Ectodermal cell (in vitro differentiated cells): ENCODE data around the gene TRIM8.
"Not testable (repeated sequence)": the region's sequence is repeated elsewhere in the genome, so short reads cannot be mapped to it uniquely, and the experiment has no call there.

Source experiments
- H3K27ac ChIP-seq: 2 replicates; pipeline ENCODE4 v1.7.0; 2013; ENCODE audit warnings: mild to moderate bottlenecking, low read depth, low read length; ENCODE audit not compliant: insufficient read depth, poor library complexity, severe bottlenecking
- H3K27me3 ChIP-seq: 2 replicates; pipeline ENCODE4 v1.7.0; 2013; ENCODE audit warnings: mild to moderate bottlenecking, low read length; ENCODE audit not compliant: insufficient read depth, control insufficient read depth, poor library complexity, severe bottlenecking
- H3K36me3 ChIP-seq: one replicate; pipeline ENCODE4 v1.7.0; 2013; ENCODE audit warnings: low read length; ENCODE audit not compliant: control insufficient read depth, insufficient read depth
- H3K4me1 ChIP-seq: one replicate; pipeline ENCODE4 v1.7.0; 2013; ENCODE audit warnings: low read length; ENCODE audit not compliant: control insufficient read depth, insufficient read depth
- H3K4me3 ChIP-seq: 2 replicates; pipeline ENCODE4 v1.7.0; 2013; ENCODE audit warnings: low read depth, low read length, control low read depth; ENCODE audit not compliant: insufficient read depth
- H3K9me3 ChIP-seq: 2 replicates; pipeline ENCODE4 v1.7.0; 2013; ENCODE audit warnings: mild to moderate bottlenecking, low read length, moderate library complexity; ENCODE audit not compliant: control insufficient read depth
- WGBS, 2 experiments: methylation state at CpG; one replicate each; pipeline ENCODE4 v1.1.7; 2013; ENCODE audit warnings: missing lambda C conversion rate in 2 of 2; 5-methylcytosine and 5-hydroxymethylcytosine counted together

Gene TRIM8

GRCh38 chr10:102657451-102657850, 13.2 kb downstream of the TRIM8 start:
- no peaks in the 10 kb centered on the region for H3K9me3 ChIP-seq
- H3K27me3 ChIP-seq, result no peaks in the 10 kb centered on the region
- 93 to 95% methylated on average over 9 to 11 of the region's 11 CpGs for WGBS, 2 experiments
- peaks cover 25% of the 10 kb centered on the region for H3K36me3 ChIP-seq
- no peak overlapping the region for H3K27ac ChIP-seq
- peaks cover 20% of the 10 kb centered on the region for H3K4me1 ChIP-seq
- no peak overlapping the region for H3K4me3 ChIP-seq

DNA sequence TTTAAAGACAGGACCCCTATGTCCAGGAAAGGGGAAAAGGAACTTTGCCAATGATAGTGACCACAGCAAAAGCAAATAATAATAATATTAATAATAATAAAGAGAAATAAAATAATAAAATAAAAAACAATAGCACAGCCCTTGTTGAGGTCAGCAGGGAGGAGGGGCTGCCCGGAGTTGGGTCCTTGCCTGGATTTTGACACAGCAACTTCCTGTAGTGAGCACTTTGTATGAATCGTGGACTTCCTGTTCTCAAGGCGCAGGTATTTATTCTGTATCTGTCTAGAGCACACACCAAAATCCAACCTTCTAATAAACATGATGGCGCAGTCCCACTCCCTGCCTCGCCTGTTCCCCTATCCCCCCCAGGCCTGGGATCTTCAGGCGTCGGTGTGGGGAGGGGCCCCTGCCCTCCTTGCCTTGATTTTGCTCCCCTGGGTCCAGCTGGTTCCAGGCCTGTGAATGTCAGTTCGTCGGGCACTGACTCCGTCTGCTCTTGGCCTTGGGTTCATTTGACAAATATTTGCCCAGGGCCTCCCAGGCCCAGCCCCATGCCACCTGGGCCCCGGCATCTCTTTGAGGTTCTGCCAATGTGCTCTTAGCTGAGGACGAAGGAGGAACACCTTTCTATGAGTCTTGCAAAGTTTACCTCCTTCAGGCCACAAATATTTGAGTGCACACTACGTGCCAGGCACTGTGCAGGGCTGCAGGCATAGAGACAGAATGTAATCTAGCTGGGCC, 13.9 kb downstream of the TRIM8 start:
- H3K27me3 ChIP-seq, result no peaks in the 10 kb centered on the region
- peaks cover 16% of the 10 kb centered on the region for H3K4me1 ChIP-seq
- 89 to 93% methylated on average over 13 of the region's 13 CpGs for WGBS, 2 experiments
- no peak overlapping the region for H3K4me3 ChIP-seq
- H3K9me3 ChIP-seq, result no peaks in the 10 kb centered on the region
- peaks cover 25% of the 10 kb centered on the region for H3K36me3 ChIP-seq
- H3K27ac ChIP-seq, result no peak overlapping the region

DNA sequence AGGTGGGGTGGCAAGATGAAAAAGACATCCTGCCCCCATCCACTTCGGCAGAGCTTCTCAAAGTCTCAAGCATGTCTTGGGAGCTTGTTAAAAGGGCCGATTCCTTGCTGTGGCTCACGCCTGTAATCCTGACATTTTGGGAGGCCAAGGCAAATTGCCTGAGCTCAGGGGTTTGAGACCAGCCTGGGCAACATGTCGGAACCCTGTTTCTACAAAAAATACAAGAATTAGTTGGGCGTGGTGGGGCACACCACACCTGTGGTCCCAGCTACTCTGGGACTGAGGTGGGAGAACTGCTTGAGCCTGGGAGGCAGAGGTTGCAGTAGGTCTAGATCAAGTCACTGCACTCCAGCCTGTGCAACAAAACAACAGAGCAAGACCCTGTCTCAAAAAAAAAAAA, 14.5 kb downstream of the TRIM8 start:
- Histone ChIP-seq H3K27me3 (no peaks in the 10 kb centered on the region), H3K4me1 (peaks cover 14% of the 10 kb centered on the region), H3K27ac (no peak overlapping the region), H3K36me3 (peaks cover 25% of the 10 kb centered on the region), H3K9me3 (no peaks in the 10 kb centered on the region), H3K4me3 (no peak overlapping the region)
- 80 to 86% methylated on average over 5 of the region's 5 CpGs for WGBS, 2 experiments

GRCh38 chr10:102660888-102661657, 16.8 kb downstream of the TRIM8 start:
- peak overlapping the region; percentile 22 for H3K27ac ChIP-seq
- H3K36me3 ChIP-seq, result peaks cover 12% of the 10 kb centered on the region
- 19 to 25% methylated on average over 22 of the region's 22 CpGs for WGBS, 2 experiments
- H3K4me1 ChIP-seq, result peaks cover 14% of the 10 kb centered on the region
- no peak overlapping the region for H3K4me3 ChIP-seq
- no peaks in the 10 kb centered on the region for H3K9me3 ChIP-seq
- no peaks in the 10 kb centered on the region for H3K27me3 ChIP-seq

DNA sequence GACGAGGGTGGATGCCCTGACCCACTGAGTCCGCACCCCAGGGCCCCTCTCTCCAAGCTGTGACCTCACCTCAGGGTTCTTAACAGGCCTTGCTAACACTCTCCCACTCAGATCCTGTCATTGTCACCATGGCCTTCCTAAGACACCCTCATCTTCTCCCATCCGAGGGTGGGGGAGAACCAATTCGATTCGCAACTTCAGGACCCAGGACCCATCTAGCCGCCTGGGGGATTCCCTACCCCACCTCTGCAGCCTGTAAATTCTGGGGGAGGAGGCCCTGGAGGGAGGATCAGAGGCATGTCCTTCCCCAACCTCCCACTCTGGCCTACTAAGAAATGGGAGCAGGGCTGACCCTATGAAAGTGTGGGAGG, 17.4 kb downstream of the TRIM8 start:
- no peak overlapping the region for H3K27ac ChIP-seq
- H3K4me1 ChIP-seq, result peaks cover 14% of the 10 kb centered on the region
- no peaks in the 10 kb centered on the region for H3K9me3 ChIP-seq
- 76 to 77% methylated on average over 6 of the region's 6 CpGs for WGBS, 2 experiments
- no peak overlapping the region for H3K4me3 ChIP-seq
- no peaks in the 10 kb centered on the region for H3K27me3 ChIP-seq
- H3K36me3 ChIP-seq, result peaks cover 7% of the 10 kb centered on the region

GRCh38 chr10:102665904-102666509, 21.7 kb downstream of the TRIM8 start:
- Histone ChIP-seq H3K27me3 (no peaks in the 10 kb centered on the region), H3K27ac (no peak overlapping the region), H3K9me3 (no peaks in the 10 kb centered on the region), H3K36me3 (no peaks in the 10 kb centered on the region), H3K4me1 (peaks cover 45% of the 10 kb centered on the region), H3K4me3 (no peak overlapping the region)
- WGBS, 2 experiments, result 95 to 97% methylated on average over 9 of the region's 9 CpGs

DNA sequence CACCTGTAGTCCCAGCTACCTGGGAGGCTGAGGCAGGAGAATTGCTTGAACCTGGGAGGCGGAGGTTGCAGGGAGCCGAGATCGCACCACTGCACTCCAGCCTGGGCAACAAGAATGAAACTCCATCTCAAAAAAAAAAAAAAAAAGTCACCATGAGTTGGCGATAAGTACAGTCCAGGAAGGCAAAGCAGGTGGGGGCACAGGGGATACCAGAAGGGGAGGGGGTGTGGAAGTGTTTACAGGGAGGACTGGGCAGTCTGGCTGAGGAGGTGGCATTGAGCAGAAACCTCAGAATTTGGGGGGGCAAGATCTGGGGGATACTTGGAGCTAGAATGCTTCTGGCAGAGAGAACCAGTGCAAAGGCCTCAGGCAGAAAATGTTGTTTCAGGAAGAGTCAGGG, 23.1 kb downstream of the TRIM8 start:
- not testable (repeated sequence) for H3K9me3 ChIP-seq, H3K4me3 ChIP-seq, H3K27ac ChIP-seq, H3K27me3 ChIP-seq, H3K36me3 ChIP-seq
- WGBS, 2 experiments, result 90 to 96% methylated on average over 3 to 4 of the region's 4 CpGs
- H3K4me1 ChIP-seq, result peaks cover 39% of the 10 kb centered on the region

DNA sequence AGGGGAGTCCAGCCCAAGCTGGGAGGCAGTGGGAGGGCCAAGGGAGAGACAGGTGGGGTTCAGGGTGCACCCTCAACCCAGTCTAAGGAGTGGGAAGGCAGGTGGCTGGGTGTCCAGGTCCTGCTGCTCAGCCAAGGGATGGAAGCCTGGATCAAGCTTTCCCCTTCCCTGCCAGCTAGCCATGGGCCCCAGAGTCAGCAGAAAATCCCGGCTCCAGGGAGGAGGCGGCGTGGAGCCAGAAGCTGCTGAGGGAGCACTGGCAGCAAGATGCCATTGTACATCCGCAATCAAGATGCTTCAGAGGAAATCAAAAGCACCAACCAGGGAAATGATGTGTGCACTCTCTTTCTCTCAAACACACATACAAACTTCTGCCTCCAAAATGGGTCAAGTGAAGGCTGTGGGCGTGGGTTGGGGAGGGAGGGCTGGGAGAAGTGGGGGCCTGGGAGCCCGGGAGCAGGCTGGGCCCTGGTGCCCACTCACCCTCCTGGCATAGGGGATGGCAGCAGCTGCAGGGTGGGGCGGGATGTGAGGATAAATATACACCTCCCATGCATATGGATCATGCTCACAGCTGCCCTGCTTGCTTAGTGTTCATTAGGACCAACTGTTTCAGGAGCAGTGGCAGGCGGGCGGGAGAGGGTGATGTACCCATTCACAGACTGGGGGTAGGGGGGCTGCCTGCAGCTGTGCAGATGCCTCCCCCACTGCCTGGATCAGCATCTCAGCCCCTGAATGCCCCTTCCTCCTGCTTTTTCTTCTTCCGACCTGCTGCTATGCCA, 24.2 kb downstream of the TRIM8 start:
- no peaks in the 10 kb centered on the region for H3K36me3 ChIP-seq
- no peak overlapping the region for H3K27ac ChIP-seq
- no peak overlapping the region for H3K4me3 ChIP-seq
- 86 to 89% methylated on average over 10 of the region's 10 CpGs for WGBS, 2 experiments
- H3K27me3 ChIP-seq, result no peaks in the 10 kb centered on the region
- H3K9me3 ChIP-seq, result no peaks in the 10 kb centered on the region
- H3K4me1 ChIP-seq, result peaks cover 50% of the 10 kb centered on the region

DNA sequence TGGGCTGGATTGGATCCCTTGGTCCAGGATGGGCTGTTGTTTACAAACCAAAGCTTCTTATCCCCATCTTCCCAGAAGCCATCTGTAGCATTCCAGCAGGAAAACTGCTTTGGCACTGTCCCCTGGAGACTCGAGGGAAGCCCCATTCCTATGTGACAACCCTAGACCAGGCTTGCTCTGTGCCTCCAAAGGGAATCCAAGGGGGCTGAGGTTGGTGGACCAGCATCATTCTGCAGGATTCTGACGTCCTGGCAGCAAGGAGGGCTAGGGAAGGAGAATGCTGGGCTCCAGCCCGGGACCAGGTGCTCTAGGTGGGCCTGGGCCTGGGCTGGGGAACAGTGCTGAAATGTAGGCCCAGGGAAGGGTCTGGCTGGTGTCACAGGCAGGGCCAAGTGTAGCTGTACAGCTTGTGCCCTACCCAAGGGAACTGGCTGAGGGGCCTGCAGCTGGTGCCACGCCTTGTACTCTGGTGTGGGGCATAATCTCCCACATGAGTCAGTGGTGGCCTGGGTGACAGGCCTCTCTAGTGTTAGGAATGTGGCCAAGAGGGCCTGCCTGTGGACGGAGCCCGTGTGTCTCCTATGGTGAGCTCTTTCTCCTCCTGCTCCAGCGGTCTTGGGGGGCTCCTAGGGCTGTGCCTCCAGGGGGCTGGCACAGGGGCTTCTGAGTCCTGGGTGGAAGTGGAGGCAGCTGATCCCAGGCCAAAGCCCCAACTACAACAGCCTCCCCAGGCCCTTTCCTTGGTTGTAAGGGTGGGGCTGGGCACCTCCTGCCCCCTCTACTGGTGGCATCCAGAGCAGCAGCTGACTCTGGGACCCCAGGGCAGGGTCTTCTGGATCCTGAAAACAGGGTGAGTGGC, 25.2 kb downstream of the TRIM8 start:
- 81 to 84% methylated on average over 6 to 7 of the region's 7 CpGs for WGBS, 2 experiments
- H3K36me3 ChIP-seq, result no peaks in the 10 kb centered on the region
- no peak overlapping the region for H3K4me3 ChIP-seq
- no peaks in the 10 kb centered on the region for H3K9me3 ChIP-seq
- H3K27ac ChIP-seq, result no peak overlapping the region
- peaks cover 59% of the 10 kb centered on the region for H3K4me1 ChIP-seq
- H3K27me3 ChIP-seq, result no peaks in the 10 kb centered on the region
